ENCODE measurements around the gene SVEP1.

Gene SVEP1

DNA sequence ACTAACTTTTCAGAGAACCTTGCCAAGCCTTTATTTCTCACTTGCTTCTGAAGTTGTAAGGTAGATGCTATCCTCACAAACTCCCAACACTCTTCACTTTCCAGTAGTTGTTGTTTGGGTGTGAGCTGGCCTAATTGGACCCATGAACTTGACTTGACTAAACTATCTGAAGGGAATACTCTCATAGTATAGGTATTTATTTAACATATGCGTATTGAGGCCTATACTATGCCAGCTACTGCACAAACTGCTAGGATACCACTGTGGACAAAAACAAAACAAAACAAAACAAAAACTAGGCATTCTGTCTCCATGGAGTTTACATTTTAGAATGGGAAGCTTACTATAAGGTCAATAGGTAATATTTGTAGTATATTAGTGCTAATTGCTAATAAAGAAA is 243.2 kb downstream of the SVEP1 start:
- peaks cover 2% of the 10 kb centered on the region for H3K4me1 Mint-ChIP-seq (ENCODE audit: low read depth)
- no peaks in the 10 kb centered on the region for H3K9me3 Mint-ChIP-seq
- peaks cover under 1% of the 10 kb centered on the region for H3K27me3 Mint-ChIP-seq (ENCODE audit: low read depth)
- no peak overlapping the region for H3K4me3 Mint-ChIP-seq
- no peak overlapping the region for H3K27ac Mint-ChIP-seq
- H3K36me3 Mint-ChIP-seq (ENCODE audit: low read depth) = no peaks in the 10 kb centered on the region
- DNase-seq (ENCODE audit: low spot score) = no peak

DNA sequence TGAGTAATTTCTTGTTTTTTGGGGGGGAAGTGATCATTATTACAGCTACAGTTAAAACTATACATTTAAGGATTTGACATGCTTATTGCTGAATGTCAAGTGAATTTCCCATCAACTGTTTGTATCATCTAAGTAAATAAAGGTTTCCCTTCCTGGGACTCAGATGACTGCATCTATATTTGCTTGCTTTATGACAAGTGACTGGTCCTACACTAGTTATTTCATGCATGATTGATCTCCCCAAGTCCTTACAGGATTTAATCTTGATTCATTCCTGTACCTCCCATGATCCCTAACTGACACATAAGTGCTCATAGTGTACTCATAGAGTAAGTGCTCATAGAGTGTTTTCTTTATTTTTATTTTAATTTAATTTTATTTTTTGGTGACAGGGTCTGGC is 244.7 kb downstream of the SVEP1 start:
- Mint-ChIP-seq H3K4me3 (no peak overlapping the region), H3K27ac (no peak overlapping the region), H3K27me3 (ENCODE audit: low read depth) (peaks cover 2% of the 10 kb centered on the region), H3K9me3 (no peaks in the 10 kb centered on the region), H3K4me1 (ENCODE audit: low read depth) (peaks cover 2% of the 10 kb centered on the region), H3K36me3 (ENCODE audit: low read depth) (no peaks in the 10 kb centered on the region)
- DNase-seq (ENCODE audit: low spot score) = no peak

DNA sequence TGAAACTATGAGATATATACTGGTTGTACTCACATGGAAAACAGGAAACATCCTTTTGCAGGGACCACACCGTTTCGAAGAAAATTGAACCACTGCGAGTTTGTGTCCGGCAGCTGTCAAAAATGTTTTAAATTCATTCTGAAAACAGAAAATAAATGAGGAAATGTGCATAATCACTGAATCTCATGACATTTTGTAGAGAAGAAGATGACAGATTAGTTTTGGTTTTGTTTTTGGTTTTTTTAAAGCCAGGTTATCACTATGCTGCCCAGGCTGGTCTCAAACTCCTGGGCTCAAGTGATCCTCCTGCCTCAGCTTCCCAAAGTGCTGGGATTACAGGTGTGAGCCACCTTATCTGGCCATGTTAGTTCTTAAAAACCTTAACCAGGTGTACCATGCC is 245.4 kb downstream of the SVEP1 start:
- Mint-ChIP-seq H3K27me3 (ENCODE audit: low read depth) (peaks cover 2% of the 10 kb centered on the region), H3K36me3 (ENCODE audit: low read depth) (no peaks in the 10 kb centered on the region), H3K9me3 (no peaks in the 10 kb centered on the region), H3K4me1 (ENCODE audit: low read depth) (peaks cover 4% of the 10 kb centered on the region), H3K4me3 (no peak overlapping the region), H3K27ac (no peak overlapping the region)
- no peak for DNase-seq (ENCODE audit: low spot score)

DNA sequence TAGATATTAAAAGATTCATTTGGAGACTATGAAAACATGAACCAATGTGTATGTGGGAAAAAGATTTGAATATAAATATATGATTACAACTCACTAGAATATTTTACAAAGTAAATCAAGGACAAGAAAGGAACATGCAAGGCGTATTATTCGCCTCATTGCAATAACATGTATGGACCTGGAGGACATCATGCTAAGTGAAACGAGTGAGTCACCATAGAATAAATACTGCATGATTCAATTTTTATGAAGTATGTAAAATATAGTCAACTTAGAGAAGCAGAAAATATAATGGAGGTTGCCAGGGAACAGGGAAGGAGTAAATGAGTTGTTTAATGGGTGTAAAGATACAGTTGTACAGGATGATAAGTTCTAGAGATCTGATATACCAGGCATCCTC is 246.8 kb downstream of the SVEP1 start:
- no peaks in the 10 kb centered on the region for H3K36me3 Mint-ChIP-seq (ENCODE audit: low read depth)
- no peak overlapping the region for H3K27ac Mint-ChIP-seq
- no peak overlapping the region for H3K4me3 Mint-ChIP-seq
- H3K9me3 Mint-ChIP-seq = no peaks in the 10 kb centered on the region
- peaks cover 4% of the 10 kb centered on the region for H3K4me1 Mint-ChIP-seq (ENCODE audit: low read depth)
- peaks cover 2% of the 10 kb centered on the region for H3K27me3 Mint-ChIP-seq (ENCODE audit: low read depth)
- DNase-seq (ENCODE audit: low spot score) = no peak

DNA sequence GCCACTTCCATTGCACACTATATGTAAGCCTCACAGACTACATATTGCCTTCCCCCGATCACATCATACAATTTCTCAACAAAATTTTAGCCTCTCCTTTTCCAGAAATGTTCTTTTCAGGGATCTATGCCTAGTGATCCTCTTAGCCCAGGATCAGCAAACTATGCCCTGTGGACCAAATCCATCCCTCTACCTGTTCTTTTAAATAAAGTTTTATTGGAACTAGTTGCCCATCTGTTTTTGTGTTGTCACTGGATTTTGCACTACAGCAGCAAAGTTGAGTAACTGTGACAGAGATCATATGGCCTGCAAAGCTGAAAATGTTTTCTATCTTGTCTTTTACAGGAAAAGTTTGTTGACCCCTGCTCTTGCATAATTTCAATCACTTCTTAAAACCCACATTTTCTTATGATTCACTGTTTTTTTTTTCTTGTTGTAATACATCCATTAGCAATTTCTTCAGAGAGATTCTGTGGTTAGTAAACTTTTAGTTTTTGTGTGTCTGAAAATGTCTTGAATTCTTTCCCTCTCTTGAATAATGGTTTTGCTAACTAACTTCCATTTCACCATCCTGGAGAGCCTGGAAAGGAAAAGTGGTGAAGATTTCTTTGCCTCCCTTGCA is 248.9 kb downstream of the SVEP1 start:
- no peaks in the 10 kb centered on the region for H3K9me3 Mint-ChIP-seq
- peaks cover 4% of the 10 kb centered on the region for H3K4me1 Mint-ChIP-seq (ENCODE audit: low read depth)
- H3K27ac Mint-ChIP-seq = no peak overlapping the region
- no peak overlapping the region for H3K4me3 Mint-ChIP-seq
- DNase-seq (ENCODE audit: low spot score) = no peak
- H3K36me3 Mint-ChIP-seq (ENCODE audit: low read depth) = no peaks in the 10 kb centered on the region
- H3K27me3 Mint-ChIP-seq (ENCODE audit: low read depth) = peaks cover 2% of the 10 kb centered on the region

DNA sequence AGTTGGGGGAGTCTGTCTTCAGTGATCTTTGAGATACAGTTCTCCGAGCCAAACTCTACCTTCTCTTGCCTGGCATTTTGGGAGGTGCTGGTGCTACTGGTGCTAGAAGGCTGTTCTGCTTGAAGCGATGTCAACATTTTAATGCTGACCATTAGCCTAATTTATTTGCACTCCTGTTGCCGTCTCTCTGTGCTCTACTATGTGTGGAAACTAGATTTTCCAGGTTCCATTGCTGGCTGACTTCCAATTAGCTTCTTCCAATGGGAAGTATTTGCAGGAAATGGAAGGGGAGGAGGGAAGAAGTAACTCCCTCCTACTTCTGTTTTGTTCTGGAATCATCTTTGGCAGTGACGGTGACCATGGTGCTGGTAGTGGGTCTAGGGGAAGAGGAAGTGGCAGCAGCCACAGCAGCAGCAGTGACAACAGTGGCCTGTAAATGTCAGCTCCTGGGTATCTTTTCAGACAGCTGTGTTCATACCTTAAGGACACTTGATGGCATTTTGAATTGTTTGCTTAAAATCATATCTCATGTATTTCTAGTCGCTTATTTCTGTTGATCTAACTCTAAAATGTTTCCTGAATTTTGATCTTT is 249.8 kb downstream of the SVEP1 start:
- no peaks in the 10 kb centered on the region for H3K9me3 Mint-ChIP-seq
- peaks cover 2% of the 10 kb centered on the region for H3K27me3 Mint-ChIP-seq (ENCODE audit: low read depth)
- H3K4me3 Mint-ChIP-seq = no peak overlapping the region
- H3K4me1 Mint-ChIP-seq (ENCODE audit: low read depth) = peaks cover 4% of the 10 kb centered on the region
- H3K27ac Mint-ChIP-seq = no peak overlapping the region
- no peaks in the 10 kb centered on the region for H3K36me3 Mint-ChIP-seq (ENCODE audit: low read depth)
- DNase-seq (ENCODE audit: low spot score) = no peak

DNA sequence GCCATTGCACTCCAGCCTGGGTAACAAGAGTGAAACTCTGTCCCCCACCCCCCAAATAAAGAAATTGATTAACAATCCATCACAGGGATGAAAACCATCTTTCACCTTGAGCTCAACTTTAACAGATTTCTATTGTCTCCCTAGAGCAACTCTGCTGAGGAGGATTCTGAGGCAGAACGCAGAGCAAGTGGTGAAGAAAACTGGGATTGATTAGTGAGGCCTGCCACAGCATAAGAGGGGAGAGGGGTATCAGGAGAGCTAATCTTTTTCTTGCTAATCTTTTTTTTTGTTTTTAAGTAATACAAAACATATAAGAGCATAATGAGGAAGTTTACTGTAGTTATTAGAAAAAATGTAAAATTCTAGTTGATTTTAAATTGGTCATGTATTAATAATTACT is 250.8 kb downstream of the SVEP1 start:
- Mint-ChIP-seq H3K9me3 (no peaks in the 10 kb centered on the region), H3K27me3 (ENCODE audit: low read depth) (peaks cover 2% of the 10 kb centered on the region), H3K4me1 (ENCODE audit: low read depth) (peaks cover 2% of the 10 kb centered on the region), H3K27ac (no peak overlapping the region), H3K36me3 (ENCODE audit: low read depth) (no peaks in the 10 kb centered on the region), H3K4me3 (no peak overlapping the region)
- DNase-seq (ENCODE audit: low spot score) = no peak

DNA sequence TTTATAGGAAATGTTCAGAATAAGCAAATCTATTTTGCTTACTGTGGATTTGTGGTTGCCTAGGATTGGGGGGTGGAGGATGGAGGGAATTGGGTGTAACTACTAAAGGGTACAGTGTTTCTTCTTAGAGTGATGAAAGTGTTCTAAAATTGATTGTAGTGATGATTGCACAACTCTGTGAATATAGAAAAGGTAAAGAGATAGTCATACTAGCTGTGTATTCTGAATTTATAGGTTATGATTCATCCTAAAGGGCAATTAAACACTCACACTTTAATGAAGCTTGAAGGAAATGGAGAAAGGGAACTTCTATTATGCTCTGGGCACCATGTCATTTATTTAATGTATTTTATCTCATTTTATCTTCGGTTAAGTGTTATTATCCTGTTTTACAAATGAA is 251.8 kb downstream of the SVEP1 start:
- Mint-ChIP-seq H3K4me1 (ENCODE audit: low read depth) (peaks cover 2% of the 10 kb centered on the region), H3K27me3 (ENCODE audit: low read depth) (peaks cover 6% of the 10 kb centered on the region), H3K36me3 (ENCODE audit: low read depth) (no peaks in the 10 kb centered on the region), H3K4me3 (no peak overlapping the region), H3K27ac (no peak overlapping the region), H3K9me3 (no peaks in the 10 kb centered on the region)
- no peak for DNase-seq (ENCODE audit: low spot score)

DNA sequence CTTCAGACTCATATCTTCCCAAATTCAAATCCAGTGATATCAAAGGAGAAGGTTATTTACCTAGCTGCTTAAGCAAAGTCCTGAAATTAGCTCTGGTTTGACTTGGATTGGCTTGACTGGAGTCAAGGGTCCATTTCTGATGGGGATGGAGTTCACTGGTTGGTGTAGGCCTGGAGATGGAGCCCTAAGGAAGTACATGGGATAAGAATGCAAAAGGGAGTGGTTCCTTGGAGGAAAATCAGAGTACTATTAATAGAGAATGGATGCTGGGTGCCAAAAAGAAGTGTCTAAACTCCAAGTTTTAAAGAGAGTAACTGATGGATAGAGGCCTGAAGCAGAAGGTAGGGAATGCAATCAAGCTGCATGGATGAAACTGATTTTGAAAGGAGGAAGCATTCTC is 255.7 kb downstream of the SVEP1 start:
- H3K4me3 Mint-ChIP-seq = no peak overlapping the region
- H3K9me3 Mint-ChIP-seq = no peaks in the 10 kb centered on the region
- no peak overlapping the region for H3K27ac Mint-ChIP-seq
- peaks cover 8% of the 10 kb centered on the region for H3K27me3 Mint-ChIP-seq (ENCODE audit: low read depth)
- no peaks in the 10 kb centered on the region for H3K4me1 Mint-ChIP-seq (ENCODE audit: low read depth)
- H3K36me3 Mint-ChIP-seq (ENCODE audit: low read depth) = no peaks in the 10 kb centered on the region
- no peak for DNase-seq (ENCODE audit: low spot score)

DNA sequence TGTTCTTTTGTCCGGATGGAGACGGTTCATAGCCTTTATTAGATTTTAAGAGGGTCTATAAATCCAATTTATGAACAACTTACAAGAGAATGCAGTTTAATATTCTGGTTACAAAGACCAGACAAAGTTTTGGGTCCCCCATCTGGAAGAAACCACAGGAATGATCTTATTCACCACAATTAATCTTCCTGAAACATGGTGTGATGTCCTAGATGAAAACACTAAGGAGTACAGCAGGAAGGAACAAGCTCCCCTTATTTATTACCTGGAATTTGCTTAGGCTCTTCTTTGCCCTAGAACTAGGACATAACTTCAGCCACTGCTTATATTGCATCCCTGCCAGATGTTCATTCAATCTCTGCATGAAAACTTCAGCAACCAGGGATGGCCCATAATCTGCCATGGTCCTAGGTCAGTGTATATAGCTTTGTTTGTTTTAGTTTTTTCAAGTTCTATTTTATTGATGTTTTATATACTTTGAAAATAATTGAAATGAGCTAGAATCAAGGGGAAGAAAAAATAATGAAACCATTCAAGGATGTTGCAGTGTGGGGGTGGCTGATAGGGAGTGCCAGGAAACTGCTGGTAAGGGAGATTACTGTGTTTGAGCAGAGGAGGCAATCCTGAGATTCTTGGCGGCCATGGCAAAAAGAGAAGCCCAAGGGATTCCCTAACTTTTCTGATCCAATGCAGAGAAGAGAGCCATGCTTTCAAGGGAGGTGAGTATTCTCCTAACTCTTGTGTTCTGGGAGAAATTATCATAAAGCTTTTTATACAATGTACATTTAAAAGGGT is 258.7 kb downstream of the SVEP1 start:
- Mint-ChIP-seq H3K27ac (no peak overlapping the region), H3K9me3 (no peaks in the 10 kb centered on the region), H3K27me3 (ENCODE audit: low read depth) (peaks cover 8% of the 10 kb centered on the region), H3K4me3 (no peak overlapping the region), H3K4me1 (ENCODE audit: low read depth) (peaks cover 7% of the 10 kb centered on the region), H3K36me3 (ENCODE audit: low read depth) (no peaks in the 10 kb centered on the region)
- DNase-seq (ENCODE audit: low spot score) = no peak

DNA sequence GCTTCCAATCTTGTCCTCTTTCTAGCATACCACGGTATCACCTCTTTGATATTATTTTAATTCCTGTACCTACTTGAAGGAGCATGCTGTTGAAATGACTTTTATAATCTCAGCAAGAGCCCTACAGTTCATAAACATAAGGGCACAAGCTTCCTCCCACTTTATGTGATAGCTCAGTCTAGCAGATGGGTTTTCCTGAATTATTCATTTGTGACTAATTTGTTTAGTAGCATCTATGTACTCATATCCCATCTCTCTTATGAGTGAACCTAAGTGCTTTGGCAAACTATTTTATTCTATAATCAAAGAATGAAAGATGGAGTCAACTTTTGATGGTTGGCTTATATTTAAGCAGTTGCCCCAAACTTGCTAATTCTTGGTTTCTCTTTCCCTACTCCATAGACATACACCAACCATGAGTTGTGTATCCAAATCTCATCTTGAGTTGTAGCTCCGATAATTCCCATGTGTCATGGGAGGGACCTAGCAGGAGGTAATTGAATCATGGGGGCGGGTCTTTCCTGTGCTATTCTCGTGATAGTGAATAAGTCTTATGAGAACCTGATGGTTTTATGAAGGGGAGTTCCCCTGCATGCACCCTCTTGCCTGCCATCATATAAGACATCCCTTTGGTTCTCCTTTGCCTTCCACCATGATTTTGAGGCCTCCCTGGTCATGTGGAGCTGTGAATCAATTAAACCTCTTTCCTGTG is 259.6 kb downstream of the SVEP1 start:
- Mint-ChIP-seq H3K4me3 (no peak overlapping the region), H3K36me3 (ENCODE audit: low read depth) (no peaks in the 10 kb centered on the region), H3K27me3 (ENCODE audit: low read depth) (peaks cover 8% of the 10 kb centered on the region), H3K4me1 (ENCODE audit: low read depth) (peaks cover 7% of the 10 kb centered on the region), H3K27ac (no peak overlapping the region), H3K9me3 (no peaks in the 10 kb centered on the region)
- no peak for DNase-seq (ENCODE audit: low spot score)

DNA sequence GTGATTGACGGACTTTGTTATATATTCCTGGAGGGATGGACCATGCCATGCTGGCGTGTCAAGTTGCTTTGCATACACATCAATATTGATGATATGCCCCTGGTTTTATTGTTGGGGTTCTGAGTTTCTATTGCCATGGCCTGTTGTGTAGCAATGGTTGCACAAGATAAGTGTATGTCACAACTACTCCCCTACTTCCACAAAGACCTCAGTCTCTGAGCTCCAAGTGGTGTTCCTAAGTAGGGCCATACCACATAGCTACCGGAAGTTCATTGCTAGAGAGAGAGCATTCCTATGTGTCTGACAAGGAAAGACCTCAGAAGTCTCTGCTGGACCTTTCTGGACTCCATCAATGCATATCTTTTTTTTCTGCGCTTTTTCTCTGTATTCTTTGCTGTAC is 261.6 kb downstream of the SVEP1 start:
- peaks cover 4% of the 10 kb centered on the region for H3K9me3 Mint-ChIP-seq
- no peak for DNase-seq (ENCODE audit: low spot score)
- H3K27me3 Mint-ChIP-seq (ENCODE audit: low read depth) = peaks cover 6% of the 10 kb centered on the region
- H3K4me3 Mint-ChIP-seq = no peak overlapping the region
- H3K27ac Mint-ChIP-seq = no peak overlapping the region
- H3K36me3 Mint-ChIP-seq (ENCODE audit: low read depth) = no peaks in the 10 kb centered on the region
- peaks cover 7% of the 10 kb centered on the region for H3K4me1 Mint-ChIP-seq (ENCODE audit: low read depth)

DNA sequence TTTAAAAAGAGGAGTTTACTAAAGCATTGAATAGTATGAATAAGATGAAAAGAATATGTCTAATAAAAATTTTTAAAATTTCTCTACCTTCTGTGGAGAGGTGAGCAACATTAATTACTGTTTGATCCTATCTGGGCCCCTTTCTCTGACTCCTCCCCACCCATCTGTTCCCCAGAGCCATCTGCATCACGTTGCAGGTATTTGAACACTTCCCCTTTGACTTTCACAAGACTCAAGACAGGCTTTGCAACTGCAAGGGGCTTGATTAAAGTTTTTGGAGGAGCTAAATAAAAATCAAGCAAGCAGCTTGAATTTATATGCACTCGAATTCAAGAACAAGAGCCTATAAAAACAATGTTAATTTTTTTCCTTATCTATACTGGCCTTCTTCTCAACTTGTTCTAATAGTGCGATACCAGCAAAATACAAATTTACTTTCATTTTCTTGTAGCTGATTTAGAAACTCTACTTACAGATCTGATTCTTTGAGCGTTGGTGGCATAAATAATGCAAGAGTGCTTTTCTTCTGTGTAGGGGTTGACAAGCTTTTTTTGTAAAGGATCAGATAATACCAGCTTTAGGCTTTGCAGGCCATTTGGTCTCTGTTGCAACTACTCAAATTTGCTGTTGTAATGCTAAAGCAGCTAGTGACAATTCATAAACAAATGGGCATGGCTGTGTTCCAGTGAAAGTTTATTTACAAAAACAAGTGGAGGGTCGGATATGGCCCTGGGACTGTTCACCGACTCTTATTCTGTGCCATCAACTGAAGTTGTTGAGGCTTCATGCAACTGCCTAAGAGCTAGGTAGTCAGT is 263.1 kb downstream of the SVEP1 start:
- Mint-ChIP-seq H3K27ac (no peak overlapping the region), H3K4me1 (ENCODE audit: low read depth) (peaks cover 7% of the 10 kb centered on the region), H3K27me3 (ENCODE audit: low read depth) (peaks cover 2% of the 10 kb centered on the region), H3K4me3 (peak overlapping the region; percentile 64), H3K9me3 (peaks cover 8% of the 10 kb centered on the region), H3K36me3 (ENCODE audit: low read depth) (no peaks in the 10 kb centered on the region)
- DNase-seq (ENCODE audit: low spot score) = no peak

Data from T-helper 2 cell treated with Interferon-gamma antibody and Interleukin-4, amounts not matched to agents 5 μg/mL and 100 μg/mL, for 36 hours (primary cell).